ENCODE data around the gene CRTC2.

The CRTC2 gene

GRCh38 chr1:153940756-153941155, 17.7 kb downstream of the CRTC2 start:
- H3K36me3 ChIP-seq (ENCODE audit: control insufficient read depth, insufficient read depth, low read length) = peaks cover 68% of the 10 kb centered on the region
- H3K27me3 ChIP-seq (replicated peaks; ENCODE audit: control insufficient read depth, insufficient read depth, low read length, poor library complexity, severe bottlenecking) = no peaks in the 10 kb centered on the region
- no peak overlapping the region for H3K4me3 ChIP-seq (ENCODE audit: insufficient read depth, low read depth, low read length, poor library complexity, severe bottlenecking)
- DNase-seq = no peak
- no peak overlapping the region for H3K27ac ChIP-seq (ENCODE audit: insufficient read depth, low read length, poor library complexity, severe bottlenecking)
- H3K9me3 ChIP-seq (ENCODE audit: control insufficient read depth, low read length) = no peaks in the 10 kb centered on the region
- H3K4me1 ChIP-seq (ENCODE audit: control insufficient read depth, insufficient read depth, low read length, poor library complexity, severe bottlenecking) = peaks cover 21% of the 10 kb centered on the region

GRCh38 chr1:153939476-153939875, 18.9 kb downstream of the CRTC2 start:
- Histone ChIP-seq H3K4me1 (ENCODE audit: control insufficient read depth, insufficient read depth, low read length, poor library complexity, severe bottlenecking) (peaks cover 18% of the 10 kb centered on the region), H3K4me3 (ENCODE audit: insufficient read depth, low read depth, low read length, poor library complexity, severe bottlenecking) (no peak overlapping the region), H3K9me3 (ENCODE audit: control insufficient read depth, low read length) (no peaks in the 10 kb centered on the region), H3K36me3 (ENCODE audit: control insufficient read depth, insufficient read depth, low read length) (peaks cover 80% of the 10 kb centered on the region), H3K27ac (ENCODE audit: insufficient read depth, low read length, poor library complexity, severe bottlenecking) (no peak overlapping the region), H3K27me3 (replicated peaks; ENCODE audit: control insufficient read depth, insufficient read depth, low read length, poor library complexity, severe bottlenecking) (no peaks in the 10 kb centered on the region)
- no peak for DNase-seq

GRCh38 chr1:153938996-153939395, 19.4 kb downstream of the CRTC2 start:
- Histone ChIP-seq H3K9me3 (ENCODE audit: control insufficient read depth, low read length) (no peaks in the 10 kb centered on the region), H3K27ac (ENCODE audit: insufficient read depth, low read length, poor library complexity, severe bottlenecking) (no peak overlapping the region), H3K36me3 (ENCODE audit: control insufficient read depth, insufficient read depth, low read length) (peaks cover 85% of the 10 kb centered on the region), H3K4me3 (ENCODE audit: insufficient read depth, low read depth, low read length, poor library complexity, severe bottlenecking) (no peak overlapping the region), H3K4me1 (ENCODE audit: control insufficient read depth, insufficient read depth, low read length, poor library complexity, severe bottlenecking) (peaks cover 14% of the 10 kb centered on the region), H3K27me3 (replicated peaks; ENCODE audit: control insufficient read depth, insufficient read depth, low read length, poor library complexity, severe bottlenecking) (no peaks in the 10 kb centered on the region)
- DNase-seq = no peak

- peaks cover 93% of the 10 kb centered on the region for H3K36me3 ChIP-seq (ENCODE audit: control insufficient read depth, insufficient read depth, low read length)
- no peak for DNase-seq
- H3K4me1 ChIP-seq (ENCODE audit: control insufficient read depth, insufficient read depth, low read length, poor library complexity, severe bottlenecking) = no peaks in the 10 kb centered on the region
- no peak overlapping the region for H3K27ac ChIP-seq (ENCODE audit: insufficient read depth, low read length, poor library complexity, severe bottlenecking)
- H3K9me3 ChIP-seq (ENCODE audit: control insufficient read depth, low read length) = no peaks in the 10 kb centered on the region
- no peaks in the 10 kb centered on the region for H3K27me3 ChIP-seq (replicated peaks; ENCODE audit: control insufficient read depth, insufficient read depth, low read length, poor library complexity, severe bottlenecking)
- no peak overlapping the region for H3K4me3 ChIP-seq (ENCODE audit: insufficient read depth, low read depth, low read length, poor library complexity, severe bottlenecking)
Observed at GRCh38 chr1:153937331-153937730, 21.1 kb downstream of the CRTC2 start.

- no peak overlapping the region for H3K27ac ChIP-seq (ENCODE audit: insufficient read depth, low read length, poor library complexity, severe bottlenecking)
- peaks cover 88% of the 10 kb centered on the region for H3K36me3 ChIP-seq (ENCODE audit: control insufficient read depth, insufficient read depth, low read length)
- H3K4me1 ChIP-seq (ENCODE audit: control insufficient read depth, insufficient read depth, low read length, poor library complexity, severe bottlenecking) = no peaks in the 10 kb centered on the region
- H3K9me3 ChIP-seq (ENCODE audit: control insufficient read depth, low read length) = no peaks in the 10 kb centered on the region
- no peak for DNase-seq
- H3K27me3 ChIP-seq (replicated peaks; ENCODE audit: control insufficient read depth, insufficient read depth, low read length, poor library complexity, severe bottlenecking) = no peaks in the 10 kb centered on the region
- H3K4me3 ChIP-seq (ENCODE audit: insufficient read depth, low read depth, low read length, poor library complexity, severe bottlenecking) = no peak overlapping the region
Observed at GRCh38 chr1:153936011-153936802, 22.2 kb downstream of the CRTC2 start.

- no peaks in the 10 kb centered on the region for H3K27me3 ChIP-seq (replicated peaks; ENCODE audit: control insufficient read depth, insufficient read depth, low read length, poor library complexity, severe bottlenecking)
- no peak overlapping the region for H3K4me3 ChIP-seq (ENCODE audit: insufficient read depth, low read depth, low read length, poor library complexity, severe bottlenecking)
- peaks cover 88% of the 10 kb centered on the region for H3K36me3 ChIP-seq (ENCODE audit: control insufficient read depth, insufficient read depth, low read length)
- H3K4me1 ChIP-seq (ENCODE audit: control insufficient read depth, insufficient read depth, low read length, poor library complexity, severe bottlenecking) = no peaks in the 10 kb centered on the region
- H3K27ac ChIP-seq (ENCODE audit: insufficient read depth, low read length, poor library complexity, severe bottlenecking) = no peak overlapping the region
- no peaks in the 10 kb centered on the region for H3K9me3 ChIP-seq (ENCODE audit: control insufficient read depth, low read length)
- DNase-seq = no peak
Observed at GRCh38 chr1:153934746-153935145, 23.7 kb downstream of the CRTC2 start.

GRCh38 chr1:153933955-153934354, 24.5 kb downstream of the CRTC2 start:
- Histone ChIP-seq H3K4me1 (ENCODE audit: control insufficient read depth, insufficient read depth, low read length, poor library complexity, severe bottlenecking) (no peaks in the 10 kb centered on the region), H3K9me3 (ENCODE audit: control insufficient read depth, low read length) (no peaks in the 10 kb centered on the region), H3K27ac (ENCODE audit: insufficient read depth, low read length, poor library complexity, severe bottlenecking) (no peak overlapping the region), H3K36me3 (ENCODE audit: control insufficient read depth, insufficient read depth, low read length) (peaks cover 86% of the 10 kb centered on the region), H3K27me3 (replicated peaks; ENCODE audit: control insufficient read depth, insufficient read depth, low read length, poor library complexity, severe bottlenecking) (no peaks in the 10 kb centered on the region), H3K4me3 (ENCODE audit: insufficient read depth, low read depth, low read length, poor library complexity, severe bottlenecking) (no peak overlapping the region)
- DNase-seq = no peak

- H3K4me3 ChIP-seq (ENCODE audit: insufficient read depth, low read depth, low read length, poor library complexity, severe bottlenecking) = no peak overlapping the region
- H3K27me3 ChIP-seq (replicated peaks; ENCODE audit: control insufficient read depth, insufficient read depth, low read length, poor library complexity, severe bottlenecking) = no peaks in the 10 kb centered on the region
- no peak overlapping the region for H3K27ac ChIP-seq (ENCODE audit: insufficient read depth, low read length, poor library complexity, severe bottlenecking)
- DNase-seq = no peak
- no peaks in the 10 kb centered on the region for H3K9me3 ChIP-seq (ENCODE audit: control insufficient read depth, low read length)
- no peaks in the 10 kb centered on the region for H3K4me1 ChIP-seq (ENCODE audit: control insufficient read depth, insufficient read depth, low read length, poor library complexity, severe bottlenecking)
- H3K36me3 ChIP-seq (ENCODE audit: control insufficient read depth, insufficient read depth, low read length) = peaks cover 82% of the 10 kb centered on the region
Observed at GRCh38 chr1:153933430-153933829, 25.0 kb downstream of the CRTC2 start.

GRCh38 chr1:153932156-153933131, 26.0 kb downstream of the CRTC2 start:
- H3K9me3 ChIP-seq (ENCODE audit: control insufficient read depth, low read length) = no peaks in the 10 kb centered on the region
- H3K4me3 ChIP-seq (ENCODE audit: insufficient read depth, low read depth, low read length, poor library complexity, severe bottlenecking) = no peak overlapping the region
- no peak overlapping the region for H3K27ac ChIP-seq (ENCODE audit: insufficient read depth, low read length, poor library complexity, severe bottlenecking)
- H3K27me3 ChIP-seq (replicated peaks; ENCODE audit: control insufficient read depth, insufficient read depth, low read length, poor library complexity, severe bottlenecking) = no peaks in the 10 kb centered on the region
- H3K36me3 ChIP-seq (ENCODE audit: control insufficient read depth, insufficient read depth, low read length) = peaks cover 76% of the 10 kb centered on the region
- no peak for DNase-seq
- H3K4me1 ChIP-seq (ENCODE audit: control insufficient read depth, insufficient read depth, low read length, poor library complexity, severe bottlenecking) = no peaks in the 10 kb centered on the region
